HG02642 (cell line): Measurements from ENCODE around the gene ZNF519.
"Not testable (repeated sequence)": the region's sequence is repeated elsewhere in the genome, so short reads cannot be mapped to it uniquely, and the experiment has no call there.

Source experiments
- ATAC-seq: cut with Tn5 transposase; IDR thresholded peaks from one replicate; pipeline ENCODE4 v1.9.1; 2021; ENCODE audit warnings: mild to moderate bottlenecking; ENCODE audit not compliant: unreplicated experiment, poor library complexity

ZNF519 gene

DNA sequence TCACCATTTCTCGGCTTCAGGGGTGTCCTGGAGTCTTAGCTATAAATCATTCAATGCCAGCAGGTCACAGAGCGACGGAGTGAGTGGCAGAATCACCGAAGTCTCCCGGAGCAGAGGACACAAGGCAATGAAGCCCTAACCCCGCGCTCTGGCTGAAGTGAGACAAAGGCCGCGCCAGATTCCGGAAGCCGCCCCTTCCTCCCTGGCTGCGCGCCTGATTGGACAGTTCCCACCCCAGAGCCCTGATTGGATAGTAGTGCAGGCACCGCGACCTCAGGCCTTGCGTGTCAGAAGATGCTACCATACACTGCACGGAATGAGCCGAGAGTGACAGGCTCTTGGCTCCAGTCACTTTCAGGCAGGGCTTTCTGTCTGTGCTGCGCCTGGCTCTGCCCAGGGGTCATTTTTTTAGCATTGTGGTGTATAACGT lies at the start of gene ZNF519:
ZNF519 (minus strand) TSS at position 165 of the 430 bp plus-strand sequence; CDS start at position 7, 158 bp downstream.
- ATAC-seq, result peak; percentile 100

GRCh38 chr18:14179306-14179705 lies 47.1 kb upstream of the ZNF519 start:
- no peak for ATAC-seq

DNA sequence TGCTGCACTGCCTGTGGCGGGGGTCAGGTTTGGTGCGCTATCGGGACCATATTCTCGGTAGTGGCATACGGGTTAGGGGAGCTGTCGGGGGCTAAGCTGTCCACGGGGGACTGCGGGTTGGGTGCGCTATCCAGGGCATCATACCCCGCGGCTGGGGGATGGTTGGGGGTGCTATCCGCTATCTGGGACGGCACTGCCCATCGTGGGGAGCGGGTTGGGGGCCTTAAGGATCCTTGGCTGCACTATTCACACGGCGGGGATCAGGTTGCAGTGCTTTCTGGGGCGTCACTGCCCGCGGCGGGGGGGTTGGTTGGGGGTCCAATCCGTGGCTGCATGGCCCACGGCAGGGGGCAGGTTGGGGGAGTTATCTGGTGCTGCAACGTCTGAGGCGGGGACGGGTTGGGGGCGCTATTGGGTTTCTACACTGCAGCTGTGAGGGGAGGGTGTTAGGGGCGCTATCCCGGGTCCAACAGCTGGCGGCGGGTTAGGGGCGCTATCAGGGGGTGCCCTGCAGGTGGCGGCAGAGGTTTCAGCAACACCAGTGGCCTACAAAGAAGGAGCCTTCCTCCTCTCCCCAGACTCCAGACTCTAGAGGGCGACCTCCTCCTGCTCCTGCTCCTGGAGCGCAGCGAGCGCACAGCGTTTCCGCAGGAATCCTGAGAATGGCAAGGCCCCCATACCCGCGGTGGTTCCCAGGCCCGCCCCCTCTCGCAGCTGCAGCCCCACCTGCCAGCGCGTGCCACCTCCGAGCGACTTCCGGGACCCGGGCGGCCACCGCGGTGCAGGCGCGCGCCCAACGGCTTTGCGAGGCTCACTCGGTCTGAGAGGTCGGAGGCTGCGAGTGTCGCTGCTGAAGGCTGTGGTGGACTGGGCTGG lies 46.3 kb upstream of the ZNF519 start:
- peak; percentile 96 for ATAC-seq

DNA sequence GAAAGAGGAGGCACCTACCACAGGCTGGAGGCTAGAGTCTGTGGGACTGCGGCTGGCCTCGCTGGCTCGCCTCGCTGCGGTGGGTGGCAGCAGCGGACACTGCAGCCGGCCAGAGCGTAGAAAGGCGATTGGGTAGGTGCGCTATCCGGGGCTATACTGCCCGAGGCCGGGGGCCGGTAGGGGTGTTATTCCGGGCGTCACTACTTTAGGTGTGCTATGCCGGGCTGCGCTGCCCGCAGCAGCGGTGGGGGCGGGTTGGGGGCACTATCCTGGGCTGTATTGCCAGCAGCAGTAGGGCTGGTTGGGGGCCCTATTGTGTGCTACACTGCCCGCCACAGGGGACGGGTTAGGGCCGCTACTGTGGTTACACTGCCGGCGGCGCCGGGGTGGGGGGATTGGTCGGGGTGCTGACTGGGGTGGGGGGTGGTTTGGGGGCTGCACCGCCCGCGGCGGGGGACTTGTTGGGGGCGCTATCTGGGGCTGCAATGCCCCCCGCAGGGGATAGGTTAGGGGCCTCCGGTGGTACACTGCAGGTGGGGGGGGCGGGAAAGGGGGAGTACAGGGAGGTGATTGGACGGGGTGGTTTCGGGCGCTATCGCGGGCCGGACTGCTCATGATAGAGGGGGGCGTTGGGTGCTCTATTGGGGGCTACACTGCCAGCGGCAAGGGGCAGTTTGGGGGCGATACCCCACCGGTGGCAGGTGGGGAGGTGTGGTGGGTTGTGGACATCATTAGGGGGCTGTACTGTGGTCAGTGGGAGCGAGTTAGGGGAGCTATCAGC lies 45.5 kb upstream of the ZNF519 start:
- not testable (repeated sequence) for ATAC-seq

DNA sequence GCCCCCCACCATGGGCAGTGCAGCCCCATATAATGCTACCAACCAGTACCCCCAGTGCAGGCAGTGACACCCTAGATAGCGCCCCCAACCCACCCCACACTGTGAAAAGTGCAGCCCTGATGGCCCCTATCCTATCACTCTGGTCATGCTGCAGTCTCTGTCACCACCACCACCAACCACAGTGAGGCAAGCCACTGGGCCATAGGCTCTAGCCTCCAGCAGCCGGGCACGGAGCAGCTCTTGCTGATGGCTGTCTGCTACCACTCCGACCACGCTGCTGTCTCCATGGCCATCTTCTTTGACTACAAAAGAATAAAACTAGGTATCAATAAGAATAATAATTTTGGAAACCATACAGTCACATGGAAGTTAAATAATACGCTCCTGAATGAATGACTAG lies 43.2 kb upstream of the ZNF519 start:
- ATAC-seq, result not testable (repeated sequence)

DNA sequence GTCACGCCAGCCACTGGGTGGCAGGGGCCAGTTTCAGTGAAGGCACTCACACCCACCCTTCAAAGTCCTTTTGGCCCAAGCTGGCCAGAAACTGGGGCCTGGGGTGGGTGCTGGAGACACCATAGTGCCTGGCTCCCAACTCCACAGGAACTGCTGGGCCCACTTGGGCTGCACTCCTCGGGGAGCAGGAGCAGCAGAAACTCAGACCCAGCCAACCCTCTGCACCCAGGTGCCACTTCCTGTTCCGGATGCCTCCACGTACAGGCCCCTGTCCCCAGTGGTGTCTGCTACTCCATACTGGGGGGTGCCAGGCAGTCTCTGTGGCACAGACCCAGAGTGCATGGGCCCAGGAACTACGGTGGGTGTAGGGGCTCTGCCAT lies 42.5 kb upstream of the ZNF519 start:
- ATAC-seq, result no peak

- ATAC-seq, result not testable (repeated sequence)
Observed at GRCh38 chr18:14174002-14174705, 41.9 kb upstream of the ZNF519 start.

DNA sequence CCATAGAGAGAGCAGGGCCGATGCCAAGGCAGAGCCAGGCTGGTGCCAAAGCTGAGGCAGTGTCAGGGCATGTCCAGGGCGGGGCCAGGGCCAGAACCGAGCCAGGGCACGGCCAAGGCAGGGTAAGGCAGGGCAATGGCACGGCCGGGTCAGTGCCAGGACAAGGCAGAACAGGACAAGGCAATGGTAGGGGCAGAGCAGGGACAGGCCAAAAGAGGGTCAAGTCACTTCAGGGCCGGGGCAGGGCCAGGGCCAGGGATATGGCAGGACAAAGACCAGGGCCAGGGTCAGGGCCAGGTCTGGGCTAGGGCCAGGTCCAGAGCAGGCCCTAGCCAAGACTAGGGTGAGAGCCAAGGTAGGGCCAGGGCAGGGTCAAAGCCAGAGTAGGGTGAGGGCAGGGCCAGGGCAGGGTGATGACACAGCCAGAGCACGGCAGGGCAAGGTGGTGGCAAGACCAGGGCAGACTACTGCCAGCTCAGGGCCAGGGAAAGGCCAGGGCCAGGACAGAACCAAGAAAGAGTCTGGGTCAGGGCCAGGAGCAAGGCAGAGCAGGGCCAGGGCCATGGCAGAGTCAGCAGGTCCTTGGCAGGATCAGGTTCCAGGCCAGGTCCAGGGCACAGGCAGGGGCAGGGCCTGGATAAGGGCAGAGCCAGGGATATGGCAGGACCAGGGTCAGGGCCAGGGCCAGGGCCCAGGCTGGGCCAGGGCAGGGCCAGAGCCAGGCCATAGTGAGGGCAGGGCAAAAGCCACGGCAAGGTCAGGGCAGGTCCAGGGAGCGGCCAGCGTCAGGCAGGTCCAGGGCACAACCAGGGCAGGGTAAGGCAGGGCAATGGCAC lies 41.1 kb upstream of the ZNF519 start:
- ATAC-seq, result not testable (repeated sequence)

- ATAC-seq, result not testable (repeated sequence)
Observed at GRCh38 chr18:14172142-14173115, 40.2 kb upstream of the ZNF519 start.

DNA sequence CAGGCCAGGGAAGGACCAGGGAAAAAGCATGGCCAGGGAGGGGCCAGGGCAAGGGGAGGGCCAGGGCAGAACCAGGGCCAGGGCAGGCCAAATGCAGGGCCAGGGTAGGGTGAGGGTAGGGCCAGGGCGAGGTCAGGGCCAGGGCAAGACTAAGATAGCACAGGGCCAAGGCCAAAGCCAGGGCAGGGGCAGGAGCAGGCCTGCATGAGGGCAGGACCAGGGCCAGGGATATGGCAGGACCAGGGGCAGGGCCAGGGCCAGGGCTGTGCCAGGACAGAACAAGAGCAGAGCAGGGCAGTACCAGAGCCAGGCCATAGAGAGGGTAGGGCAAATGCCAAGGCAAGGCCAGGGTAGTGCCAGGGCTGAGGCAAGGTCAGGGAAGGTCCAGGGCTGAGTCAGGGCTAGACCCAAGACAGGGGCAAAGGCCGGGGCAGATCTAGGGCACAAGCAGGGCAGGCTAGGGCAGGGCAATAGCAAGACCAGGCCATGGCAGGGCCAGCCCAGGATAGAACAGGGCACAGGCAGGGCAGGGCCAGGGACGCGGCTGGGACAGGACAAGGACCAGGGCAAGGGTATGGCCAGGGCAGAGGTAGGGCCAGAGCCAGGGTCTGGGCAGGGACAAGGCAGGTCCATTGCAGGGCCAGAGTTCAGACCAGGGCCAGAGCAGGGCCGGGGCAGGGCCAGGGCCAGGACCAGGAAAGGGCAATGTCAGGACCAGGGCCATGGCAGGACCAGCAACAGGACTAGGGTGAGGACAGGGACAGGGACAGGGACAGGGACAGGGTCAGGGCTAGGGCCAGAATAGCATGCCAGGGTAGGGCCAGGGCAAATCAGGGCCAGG lies 39.3 kb upstream of the ZNF519 start:
- ATAC-seq, result not testable (repeated sequence)

DNA sequence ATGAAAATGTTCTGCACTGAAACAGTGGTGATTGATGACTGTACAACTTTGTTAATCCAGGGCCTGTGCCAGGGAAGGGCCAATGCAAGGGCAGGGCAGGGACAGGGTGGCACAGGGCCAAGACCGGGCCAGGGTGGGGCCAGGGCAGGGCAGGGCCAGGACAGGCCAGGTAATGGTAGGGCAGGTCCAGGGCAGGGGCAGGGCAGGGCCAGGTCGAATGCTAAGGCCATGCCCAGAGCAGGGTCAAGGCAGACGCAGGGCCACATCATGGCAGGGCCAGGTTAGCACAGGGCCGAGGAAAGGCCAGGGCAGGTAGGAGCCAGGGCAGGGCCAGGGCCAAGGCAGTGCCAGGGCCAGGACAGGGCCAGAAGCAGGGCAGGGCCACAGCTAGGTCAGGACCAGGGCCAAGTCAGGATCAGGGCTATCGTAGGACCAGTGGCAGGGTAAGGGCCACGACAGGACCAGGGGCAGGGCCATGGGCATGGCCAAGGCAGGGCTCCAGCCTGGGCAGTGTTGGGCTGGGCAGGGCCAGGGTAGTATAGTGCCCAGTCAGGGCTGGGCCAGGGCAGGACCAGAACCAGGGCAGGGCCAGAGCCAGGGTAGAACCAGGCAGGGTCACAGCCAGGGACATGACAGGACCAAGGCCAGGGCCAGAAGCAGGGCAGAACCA lies 38.3 kb upstream of the ZNF519 start:
- ATAC-seq, result not testable (repeated sequence)

- ATAC-seq, result not testable (repeated sequence)
Observed at GRCh38 chr18:14162915-14163314, 30.7 kb upstream of the ZNF519 start.

DNA sequence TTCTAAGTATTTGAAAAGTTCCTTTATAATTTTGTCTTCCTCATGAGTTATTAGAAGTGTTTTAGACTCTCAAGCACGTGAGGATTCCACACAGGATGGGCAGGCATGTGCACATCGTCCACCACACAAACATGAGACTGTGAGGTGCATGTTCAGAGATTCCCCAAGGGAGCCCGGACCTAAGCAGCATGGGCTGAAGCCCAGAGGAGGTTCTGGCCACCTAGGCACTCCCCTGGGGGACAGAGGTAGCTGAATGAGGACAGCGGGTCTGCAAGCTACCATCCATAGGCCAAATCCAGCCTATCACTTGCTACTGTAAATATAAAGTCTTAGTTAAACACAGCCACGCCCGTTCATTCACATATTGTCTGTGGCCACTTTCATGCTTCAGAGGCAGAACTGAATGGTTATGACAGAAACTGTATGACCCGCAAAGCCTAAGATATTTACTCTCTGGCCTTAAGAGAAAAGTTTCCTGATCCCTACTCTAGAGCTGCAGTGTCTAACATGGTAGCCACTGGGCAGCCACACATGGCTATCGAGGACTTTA lies 19.4 kb upstream of the ZNF519 start:
- not testable (repeated sequence) for ATAC-seq

- ATAC-seq, result not testable (repeated sequence)
Observed at GRCh38 chr18:14150766-14151165, 18.5 kb upstream of the ZNF519 start.

DNA sequence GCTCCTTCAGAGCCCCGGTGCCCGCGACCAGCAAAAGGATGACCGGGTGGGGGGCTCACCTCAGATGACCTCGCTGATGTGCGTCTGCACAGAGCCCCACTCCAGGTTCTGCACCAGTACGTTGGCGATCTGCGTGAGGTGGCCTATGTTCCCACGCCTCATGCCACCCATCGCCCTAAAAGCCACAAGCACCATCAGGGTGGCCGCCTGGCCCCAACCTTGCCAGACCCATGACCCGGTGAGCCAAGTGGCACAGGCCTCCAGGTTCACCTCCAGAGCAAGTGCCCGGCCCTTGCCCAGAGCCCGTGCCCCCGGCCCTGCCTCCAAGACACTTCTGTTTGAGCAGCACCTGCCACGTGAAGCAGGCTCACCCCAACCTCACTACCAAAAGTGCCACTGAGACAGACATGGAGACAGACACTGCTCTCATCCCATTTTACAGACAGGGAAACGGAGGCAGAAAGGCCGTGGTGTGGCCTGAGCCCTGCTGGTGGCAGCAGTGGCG lies 17.7 kb upstream of the ZNF519 start:
- ATAC-seq, result not testable (repeated sequence)

GRCh38 chr18:14149121-14149850 lies 17.1 kb upstream of the ZNF519 start:
- ATAC-seq, result not testable (repeated sequence)
